H1 (cell line): ENCODE data around the gene ATP11A. TPM values are rescaled to one million over a fixed set of nuclear protein-coding genes. Genes with fewer than 3 reads are reported as not detected.
"Not testable (repeated sequence)": the region's sequence is repeated elsewhere in the genome, so short reads cannot be mapped to it uniquely, and the experiment has no call there.

ENCODE experiments used
- CTCF ChIA-PET: fragments of 300-600 bp; sonication (Branson Sonifier 250); formaldehyde crosslinking; loops from one replicate; lab custom pipeline; 2021; ENCODE audit not compliant: partially characterized antibody; lab: Charles Lee
- POLR2A ChIA-PET: fragments of 300-600 bp; sonication (Branson Sonifier 250); formaldehyde crosslinking; loops from one replicate; lab custom pipeline; 2021; ENCODE audit warnings: inconsistent platforms; ENCODE audit not compliant: partially characterized antibody; lab: Charles Lee
- DNase-seq, 2 experiments: peaks; one replicate each; pipeline versions ENCODE4 v3.0.0 to v3.0.0-alpha.2; 2010 to 2022; ENCODE audit warnings: low spot score in 2 of 2, low read depth in 1 of 2, mixed read lengths in 1 of 2
- FAIRE-seq: peaks from 2 replicates; lab custom pipeline; 2011; peaks lifted over from hg19 to GRCh38; lab: Jason Lieb, UNC
- H2AFZ ChIP-seq: 2 replicates; pipeline ENCODE4 v1.8.1; 2012; ENCODE audit warnings: low read length, inconsistent platforms
- H2AK5ac ChIP-seq: 2 replicates; pipeline ENCODE4 v1.6.1; 2013; ENCODE audit warnings: low read depth, low read length
- H2BK120ac ChIP-seq: replicated peaks from 2 replicates; pipeline ENCODE3; 2013; ENCODE audit warnings: low read depth, low read length, inconsistent platforms
- H2BK12ac ChIP-seq: 2 replicates; pipeline ENCODE4 v1.6.1; 2013; ENCODE audit warnings: low read depth, low read length
- H2BK15ac ChIP-seq: 2 replicates; pipeline ENCODE4 v1.6.1; 2013; ENCODE audit warnings: low read length
- H2BK20ac ChIP-seq: 2 replicates; pipeline ENCODE4 v1.6.1; 2013; ENCODE audit warnings: low read length
- H2BK5ac ChIP-seq: 2 replicates; pipeline ENCODE4 v1.6.1; 2013; ENCODE audit warnings: low read depth, low read length
- H3K14ac ChIP-seq: 2 replicates; pipeline ENCODE4 v1.6.1; 2013; ENCODE audit warnings: inconsistent platforms; ENCODE audit not compliant: insufficient read length
- H3K18ac ChIP-seq: 2 replicates; pipeline ENCODE4 v1.6.1; 2013; ENCODE audit warnings: low read length; ENCODE audit errors: extremely low read depth
- H3K23ac ChIP-seq: 2 replicates; pipeline ENCODE4 v1.6.1; 2013; ENCODE audit warnings: inconsistent platforms; ENCODE audit not compliant: insufficient read length
- H3K23me2 ChIP-seq: 2 replicates; pipeline ENCODE4 v1.6.1; 2013; ENCODE audit warnings: low read depth, low read length
- H3K27ac ChIP-seq: 2 replicates; pipeline ENCODE4 v1.6.1; 2011; ENCODE audit warnings: low read depth, low read length, inconsistent platforms
- H3K27me3 ChIP-seq, 4 experiments: replicated peaks in 1 of 4; 1 replicate in 1 of 4; 2 replicates in 3 of 4; pipeline versions ENCODE4 v1.6.1 to v1.8.1; 2011 to 2013; ENCODE audit warnings: low read length in 3 of 4, mild to moderate bottlenecking in 3 of 4, inconsistent platforms in 2 of 4, mixed read lengths in 2 of 4, moderate library complexity in 1 of 4; ENCODE audit not compliant: control insufficient read depth in 3 of 4, insufficient read depth in 3 of 4; ENCODE audit errors: extremely low read depth in 1 of 4
- H3K36me3 ChIP-seq, 4 experiments: 2 replicates each; pipeline versions ENCODE4 v1.6.1 to v1.8.1; 2011 to 2013; ENCODE audit warnings: mild to moderate bottlenecking in 4 of 4, low read length in 3 of 4, moderate library complexity in 2 of 4, control low read depth in 1 of 4, inconsistent platforms in 1 of 4; ENCODE audit not compliant: insufficient read depth in 4 of 4, control insufficient read depth in 2 of 4
- H3K4ac ChIP-seq: replicated peaks from 2 replicates; pipeline ENCODE3; 2013; ENCODE audit warnings: low read length, low read depth, mixed read lengths, inconsistent platforms; ENCODE audit not compliant: insufficient read length
- H3K4me1 ChIP-seq, 4 experiments: replicated peaks in 1 of 4; 1 replicate in 1 of 4; 2 replicates in 3 of 4; pipeline versions ENCODE4 v1.6.1 to v1.8.1; 2011 to 2013; ENCODE audit warnings: low read length in 3 of 4, inconsistent platforms in 2 of 4, mixed read lengths in 1 of 4; ENCODE audit not compliant: insufficient read depth in 4 of 4, control insufficient read depth in 3 of 4
- H3K4me2 ChIP-seq, 2 experiments: 2 replicates each; pipeline versions ENCODE4 v1.6.1 to v1.8.1; 2011 to 2013; ENCODE audit warnings: low read depth in 2 of 2, low read length in 2 of 2, control low read depth in 1 of 2, inconsistent platforms in 1 of 2, mild to moderate bottlenecking in 1 of 2; ENCODE audit not compliant: insufficient read depth in 1 of 2
- H3K4me3 ChIP-seq, 4 experiments: fragments of 200-600, 300-600 bp in 1 of 4; sonication (generic), shearing (Covaris generic), sonication (Bioruptor Twin) in 1 of 4; 2 replicates each; pipeline versions ENCODE4 v1.5.1 to v1.8.1; 2011 to 2016; ENCODE audit warnings: low read length in 4 of 4, low read depth in 3 of 4, control low read depth in 2 of 4, inconsistent platforms in 2 of 4, mild to moderate bottlenecking in 2 of 4, mixed read lengths in 1 of 4, moderate library complexity in 1 of 4; ENCODE audit not compliant: insufficient read depth in 2 of 4; ENCODE audit errors: extremely low read depth in 1 of 4
- H3K56ac ChIP-seq: replicated peaks from 2 replicates; pipeline ENCODE3; 2013; ENCODE audit warnings: low read depth, mild to moderate bottlenecking, mixed read lengths, low read length, inconsistent platforms; ENCODE audit not compliant: insufficient read length
- H3K79me1 ChIP-seq: 2 replicates; pipeline ENCODE4 v1.6.1; 2013; ENCODE audit warnings: low read depth, low read length, control low read depth
- H3K79me2 ChIP-seq, 2 experiments: 2 replicates each; pipeline versions ENCODE4 v1.6.1 to v1.8.1; 2012 to 2013; ENCODE audit warnings: low read length in 2 of 2, mild to moderate bottlenecking in 2 of 2, inconsistent platforms in 1 of 2; ENCODE audit not compliant: insufficient read depth in 2 of 2, control insufficient read depth in 1 of 2
- H3K9ac ChIP-seq, 4 experiments: replicated peaks in 1 of 4; 1 replicate in 1 of 4; 2 replicates in 3 of 4; pipeline versions ENCODE4 v1.6.1 to v1.8.1; 2011 to 2013; ENCODE audit warnings: low read depth in 3 of 4, low read length in 3 of 4, control low read depth in 2 of 4, mild to moderate bottlenecking in 2 of 4, moderate library complexity in 2 of 4, inconsistent platforms in 1 of 4; ENCODE audit errors: extremely low read depth in 1 of 4
- H3K9me3 ChIP-seq, 2 experiments: 2 replicates each; pipeline versions ENCODE4 v1.6.1 to v1.8.1; 2012 to 2013; ENCODE audit warnings: mild to moderate bottlenecking in 2 of 2, moderate library complexity in 2 of 2, control low read depth in 1 of 2, inconsistent platforms in 1 of 2, low read depth in 1 of 2, low read length in 1 of 2, mixed read lengths in 1 of 2; ENCODE audit not compliant: insufficient read depth in 2 of 2
- H4K20me1 ChIP-seq, 2 experiments: replicated peaks in 1 of 2; 2 replicates each; pipeline versions ENCODE3 to v1.8.1; 2011 to 2013; ENCODE audit warnings: inconsistent platforms in 2 of 2, low read length in 2 of 2, mild to moderate bottlenecking in 1 of 2; ENCODE audit not compliant: insufficient read depth in 2 of 2, control insufficient read depth in 1 of 2
- H4K5ac ChIP-seq: 2 replicates; pipeline ENCODE4 v1.6.1; 2013; ENCODE audit warnings: low read length, low read depth, mixed read lengths, inconsistent platforms; ENCODE audit not compliant: insufficient read length
- H4K8ac ChIP-seq: 2 replicates; pipeline ENCODE4 v1.8.0; 2013; ENCODE audit warnings: mild to moderate bottlenecking, moderate library complexity, low read length, inconsistent platforms; ENCODE audit not compliant: insufficient read depth; ENCODE audit errors: extremely low read depth
- H4K91ac ChIP-seq: replicated peaks from 2 replicates; pipeline ENCODE3; 2013; ENCODE audit warnings: low read length, mixed read lengths, inconsistent platforms; ENCODE audit not compliant: insufficient read length
- WGBS, 2 experiments: shearing (Covaris generic) in 1 of 2; methylation state at CpG; one replicate each; pipeline versions ENCODE4 v1.1.6 to v1.1.7; 2013 to 2015; ENCODE audit warnings: low lambda C conversion rate in 2 of 2, mixed read lengths in 2 of 2, inconsistent platforms in 1 of 2, low coverage in 1 of 2, missing lambda C conversion rate in 1 of 2; ENCODE audit not compliant: insufficient replicate concordance in 2 of 2, insufficient coverage in 1 of 2, insufficient read length in 1 of 2; ENCODE audit errors: extremely low coverage in 1 of 2, missing lambda C conversion rate in 1 of 2; 5-methylcytosine and 5-hydroxymethylcytosine counted together
- polyA plus RNA-seq, 7 experiments: library from polyadenylated mRNA; depleted of rRNA in 3 of 7; stranded (reverse) in 5 of 7; unstranded in 2 of 7; fragments of >200 nt in 5 of 7; fragments of 200-250 nt in 2 of 7; gene quantifications; 1 replicate in 5 of 7; 2 replicates in 1 of 7; 4 replicates in 1 of 7; pipeline versions ENCODE4 v1.2.1 to v1.2.3, GENCODE V29; 2011 to 2013; ENCODE audit warnings: missing spikeins in 2 of 7, mixed read lengths in 2 of 7
- total RNA-seq: library from RNA; stranded (reverse); fragmentation: NEBNext Ultra II Directional; extraction: Animal tissue kit (Norgen Biotek cat#: 25700); gene quantifications from 2 replicates; pipeline ENCODE4 v1.2.1, GENCODE V29; 2021

Gene ATP11A
- total and polyA plus RNA-seq, 2 of the 8 experiments (the other 6 are each of a cell fraction or from before 2014, with no cell fraction given): 28.8 to 72.9 TPM

DNA sequence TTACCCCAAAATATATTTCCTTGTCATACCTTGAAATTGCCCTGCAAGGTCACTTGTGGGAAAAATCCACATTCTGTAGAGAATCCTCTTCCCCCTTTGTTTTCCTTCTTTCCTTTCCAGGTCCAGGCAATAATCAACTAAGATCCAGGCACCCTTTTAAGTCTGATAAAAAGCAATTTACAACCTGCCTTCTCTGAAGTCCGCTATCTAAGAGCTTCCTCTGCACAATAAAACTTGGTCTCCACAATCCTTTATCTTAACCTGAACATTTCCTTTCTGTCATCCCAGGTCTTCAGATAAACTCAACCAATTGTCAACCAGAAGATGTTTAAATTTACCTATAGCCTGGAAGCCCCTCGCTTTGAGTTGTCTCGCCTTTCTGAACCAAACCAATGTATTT lies 19.5 kb downstream of the ATP11A start:
- not testable (repeated sequence) for H2BK12ac ChIP-seq, H3K4me3 ChIP-seq, H3K23me2 ChIP-seq, H4K5ac ChIP-seq, H4K91ac ChIP-seq, H3K14ac ChIP-seq, H2AK5ac ChIP-seq, H2BK120ac ChIP-seq, H4K8ac ChIP-seq, H2BK15ac ChIP-seq, H3K27ac ChIP-seq, H4K20me1 ChIP-seq, H2BK20ac ChIP-seq, DNase-seq, H3K18ac ChIP-seq, FAIRE-seq, H2AFZ ChIP-seq, H3K56ac ChIP-seq, H3K9ac ChIP-seq, H3K36me3 ChIP-seq, H3K9me3 ChIP-seq, H3K4ac ChIP-seq, H3K79me1 ChIP-seq, H2BK5ac ChIP-seq, H3K23ac ChIP-seq, H3K4me2 ChIP-seq, H3K27me3 ChIP-seq
- 95% methylated on average over 3 of the region's 3 CpGs; no CpG with 5 or more reads in 1 of the 2 experiments for WGBS, 2 experiments
- POLR2A ChIA-PET: interaction anchor here (1.2 to 1.8 kb wide), 2 partner anchors 15 to 177 kb away, joined by 3 to 7 read pairs; no protein-coding TSS in a partner anchor
- peaks cover 0 to 70% of the 10 kb centered on the region in 2 experiments; a peak in 2 of 4 replicates for H3K79me2 ChIP-seq
- H3K4me1 ChIP-seq: peaks cover 17 to 38% (median 23%) of the 10 kb centered on the region in 4 experiments
- CTCF ChIA-PET: interaction anchor here (0.8 to 3.1 kb wide), 3 partner anchors 16 to 69 kb away, joined by 3 to 13 read pairs (median 3); no protein-coding TSS in a partner anchor
